ENCODE data around the gene RNF114.
"Not testable (repeated sequence)": the region's sequence is repeated elsewhere in the genome, so short reads cannot be mapped to it uniquely, and the experiment has no call there.

DNA sequence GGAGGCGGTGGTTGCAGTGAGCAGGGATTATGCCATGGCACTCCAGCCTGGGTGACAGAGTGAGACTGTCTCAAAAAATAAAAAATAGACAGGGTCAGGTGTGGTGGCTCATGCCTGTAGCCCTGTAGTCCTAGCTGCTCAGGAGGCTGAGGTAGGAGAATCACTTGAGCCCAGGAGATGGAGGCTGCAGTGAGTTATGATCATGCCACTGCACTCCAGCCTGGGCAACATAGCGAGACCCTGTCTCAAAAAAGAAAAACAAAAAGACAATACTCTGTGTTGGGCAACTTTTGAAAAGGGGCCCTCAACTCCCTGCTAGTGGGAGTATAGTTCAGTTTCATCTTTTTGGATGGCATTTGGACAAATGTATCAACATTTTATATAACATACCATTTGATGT, 41.5 kb downstream of the RNF114 start:
- TF ChIP-seq, protein P1, sequence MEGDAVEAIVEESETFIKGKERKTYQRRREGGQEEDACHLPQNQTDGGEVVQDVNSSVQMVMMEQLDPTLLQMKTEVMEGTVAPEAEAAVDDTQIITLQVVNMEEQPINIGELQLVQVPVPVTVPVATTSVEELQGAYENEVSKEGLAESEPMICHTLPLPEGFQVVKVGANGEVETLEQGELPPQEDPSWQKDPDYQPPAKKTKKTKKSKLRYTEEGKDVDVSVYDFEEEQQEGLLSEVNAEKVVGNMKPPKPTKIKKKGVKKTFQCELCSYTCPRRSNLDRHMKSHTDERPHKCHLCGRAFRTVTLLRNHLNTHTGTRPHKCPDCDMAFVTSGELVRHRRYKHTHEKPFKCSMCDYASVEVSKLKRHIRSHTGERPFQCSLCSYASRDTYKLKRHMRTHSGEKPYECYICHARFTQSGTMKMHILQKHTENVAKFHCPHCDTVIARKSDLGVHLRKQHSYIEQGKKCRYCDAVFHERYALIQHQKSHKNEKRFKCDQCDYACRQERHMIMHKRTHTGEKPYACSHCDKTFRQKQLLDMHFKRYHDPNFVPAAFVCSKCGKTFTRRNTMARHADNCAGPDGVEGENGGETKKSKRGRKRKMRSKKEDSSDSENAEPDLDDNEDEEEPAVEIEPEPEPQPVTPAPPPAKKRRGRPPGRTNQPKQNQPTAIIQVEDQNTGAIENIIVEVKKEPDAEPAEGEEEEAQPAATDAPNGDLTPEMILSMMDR (conservative IDR thresholded peaks at IDR 0.05 in 1 of 2, IDR thresholded peaks at IDR 0.05 in 1 of 2; ENCODE audit: low read depth in 1 of 2, low read length in 2 of 2), result not testable (repeated sequence)
- TF ChIP-seq EZH2 (IDR thresholded peaks at IDR 0.05; ENCODE audit: low read length, missing control alignments), result not testable (repeated sequence)
